Measurements from ENCODE around the gene ST6GALNAC4. TPM values are rescaled to one million over a fixed set of nuclear protein-coding genes. Genes with fewer than 3 reads are reported as not detected.

Gene ST6GALNAC4
- polyA plus RNA-seq, 1 of the 3 experiments (the other 2 are of a cell fraction): 30.2 TPM

DNA sequence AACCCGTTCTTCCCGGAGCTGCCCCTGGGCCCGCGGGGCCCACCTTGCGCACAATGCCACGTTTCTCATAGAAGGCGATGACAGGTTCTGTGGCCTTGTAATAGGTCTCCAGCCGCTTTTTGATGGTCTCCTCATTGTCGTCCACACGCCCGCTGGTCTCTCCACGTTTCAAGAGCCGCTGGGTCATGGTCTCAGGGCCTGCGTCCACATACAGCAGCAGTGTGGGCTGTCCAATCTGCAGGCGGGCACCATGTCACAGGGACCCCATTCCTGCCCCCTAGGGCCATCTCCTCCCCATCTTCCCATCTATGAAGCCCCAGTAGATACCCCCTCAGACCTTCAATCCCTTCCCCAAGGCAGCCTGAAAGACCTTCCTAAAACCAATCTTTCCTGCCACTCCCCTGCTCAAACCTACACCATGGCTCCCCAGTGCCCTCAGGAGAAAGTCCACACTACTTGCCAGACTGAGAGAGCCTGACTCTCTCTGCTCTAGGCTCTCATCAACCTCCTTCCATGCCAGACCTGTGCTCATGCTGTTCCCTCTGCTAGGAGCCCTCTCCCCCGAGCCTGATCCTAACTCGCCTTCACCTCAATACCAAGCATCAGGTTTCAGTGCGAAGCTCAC is 48.5 kb downstream of the ST6GALNAC4 start:
- Histone ChIP-seq H3K9ac (no peak overlapping the region), H3K4me2 (no peak overlapping the region), H4K20me1 (ENCODE audit: insufficient read depth) (no peaks in the 10 kb centered on the region), H3K4me3 (ENCODE audit: low read depth in 2 of 2, low read length in 1 of 2) (no peak overlapping the region), H3F3A (replicated peaks; ENCODE audit: insufficient read depth) (no peaks in the 10 kb centered on the region), H3K4me1 (ENCODE audit: control insufficient read depth in 1 of 2, insufficient read depth in 2 of 2, low read depth in 1 of 2, low read length in 1 of 2) (peaks cover 0 to under 1% of the 10 kb centered on the region in 2 experiments; a peak in 1 of 4 replicates), H3K27ac (ENCODE audit: low read depth in 2 of 2, low read length in 1 of 2) (no peak overlapping the region), H3K36me3 (replicated peaks in 1 of 2; ENCODE audit: control insufficient read depth in 1 of 2, insufficient read depth in 2 of 2, low read length in 1 of 2) (peaks cover 0 to 12% of the 10 kb centered on the region in 2 experiments), H2AFZ (ENCODE audit: low read depth) (no peak overlapping the region), H3K9me3 (no peaks in the 10 kb centered on the region), H3K79me2 (ENCODE audit: insufficient read depth) (no peaks in the 10 kb centered on the region), H3K9me2 (no peaks in the 10 kb centered on the region), H3K27me3 (ENCODE audit: insufficient read depth) (no peaks in the 10 kb centered on the region)
- TF ChIP-seq POLR2AphosphoS5 (IDR thresholded peaks at IDR 0.05; ENCODE audit: low read depth, low read length) (no peak), RFX5 (IDR thresholded peaks at IDR 0.05; ENCODE audit: low read length) (no peak), GATA2 (CRISPR knock-in tag; IDR thresholded peaks at IDR 0.05) (no peak), NFIC (IDR thresholded peaks at IDR 0.05; ENCODE audit: borderline replicate concordance) (no peak), TAF1 (IDR thresholded peaks at IDR 0.05; ENCODE audit: borderline replicate concordance, low read depth, low read length) (no peak), FOSL2 (IDR thresholded peaks at IDR 0.05; ENCODE audit: borderline replicate concordance, low read depth) (no peak), EP300 (IDR thresholded peaks at IDR 0.05; ENCODE audit: borderline replicate concordance in 1 of 2, low read depth in 1 of 2, low read length in 1 of 2) (no peak), ELF1 (IDR thresholded peaks at IDR 0.05) (no peak), TEAD4 (IDR thresholded peaks at IDR 0.05; ENCODE audit: borderline replicate concordance, insufficient read depth) (no peak), MXI1 (IDR thresholded peaks at IDR 0.05; ENCODE audit: low read depth, low read length) (no peak), MEF2A (IDR thresholded peaks at IDR 0.05; ENCODE audit: borderline replicate concordance, low read depth) (no peak), NRF1 (IDR thresholded peaks at IDR 0.05; ENCODE audit: low read depth, low read length) (no peak), TCF12 (IDR thresholded peaks at IDR 0.05) (no peak), FOXJ3 (CRISPR knock-in tag; IDR thresholded peaks at IDR 0.05) (no peak), CHD2 (IDR thresholded peaks at IDR 0.05; ENCODE audit: low read length, partially characterized antibody) (no peak)
- TF ChIP-seq, protein P1, sequence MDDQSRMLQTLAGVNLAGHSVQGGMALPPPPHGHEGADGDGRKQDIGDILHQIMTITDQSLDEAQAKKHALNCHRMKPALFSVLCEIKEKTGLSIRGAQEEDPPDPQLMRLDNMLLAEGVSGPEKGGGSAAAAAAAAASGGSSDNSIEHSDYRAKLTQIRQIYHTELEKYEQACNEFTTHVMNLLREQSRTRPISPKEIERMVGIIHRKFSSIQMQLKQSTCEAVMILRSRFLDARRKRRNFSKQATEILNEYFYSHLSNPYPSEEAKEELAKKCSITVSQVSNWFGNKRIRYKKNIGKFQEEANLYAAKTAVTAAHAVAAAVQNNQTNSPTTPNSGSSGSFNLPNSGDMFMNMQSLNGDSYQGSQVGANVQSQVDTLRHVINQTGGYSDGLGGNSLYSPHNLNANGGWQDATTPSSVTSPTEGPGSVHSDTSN (IDR thresholded peaks at IDR 0.05): no peak
- TF ChIP-seq, protein P2, sequence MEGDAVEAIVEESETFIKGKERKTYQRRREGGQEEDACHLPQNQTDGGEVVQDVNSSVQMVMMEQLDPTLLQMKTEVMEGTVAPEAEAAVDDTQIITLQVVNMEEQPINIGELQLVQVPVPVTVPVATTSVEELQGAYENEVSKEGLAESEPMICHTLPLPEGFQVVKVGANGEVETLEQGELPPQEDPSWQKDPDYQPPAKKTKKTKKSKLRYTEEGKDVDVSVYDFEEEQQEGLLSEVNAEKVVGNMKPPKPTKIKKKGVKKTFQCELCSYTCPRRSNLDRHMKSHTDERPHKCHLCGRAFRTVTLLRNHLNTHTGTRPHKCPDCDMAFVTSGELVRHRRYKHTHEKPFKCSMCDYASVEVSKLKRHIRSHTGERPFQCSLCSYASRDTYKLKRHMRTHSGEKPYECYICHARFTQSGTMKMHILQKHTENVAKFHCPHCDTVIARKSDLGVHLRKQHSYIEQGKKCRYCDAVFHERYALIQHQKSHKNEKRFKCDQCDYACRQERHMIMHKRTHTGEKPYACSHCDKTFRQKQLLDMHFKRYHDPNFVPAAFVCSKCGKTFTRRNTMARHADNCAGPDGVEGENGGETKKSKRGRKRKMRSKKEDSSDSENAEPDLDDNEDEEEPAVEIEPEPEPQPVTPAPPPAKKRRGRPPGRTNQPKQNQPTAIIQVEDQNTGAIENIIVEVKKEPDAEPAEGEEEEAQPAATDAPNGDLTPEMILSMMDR (IDR thresholded peaks at IDR 0.05): no peak
- TF ChIP-seq, protein P3, sequence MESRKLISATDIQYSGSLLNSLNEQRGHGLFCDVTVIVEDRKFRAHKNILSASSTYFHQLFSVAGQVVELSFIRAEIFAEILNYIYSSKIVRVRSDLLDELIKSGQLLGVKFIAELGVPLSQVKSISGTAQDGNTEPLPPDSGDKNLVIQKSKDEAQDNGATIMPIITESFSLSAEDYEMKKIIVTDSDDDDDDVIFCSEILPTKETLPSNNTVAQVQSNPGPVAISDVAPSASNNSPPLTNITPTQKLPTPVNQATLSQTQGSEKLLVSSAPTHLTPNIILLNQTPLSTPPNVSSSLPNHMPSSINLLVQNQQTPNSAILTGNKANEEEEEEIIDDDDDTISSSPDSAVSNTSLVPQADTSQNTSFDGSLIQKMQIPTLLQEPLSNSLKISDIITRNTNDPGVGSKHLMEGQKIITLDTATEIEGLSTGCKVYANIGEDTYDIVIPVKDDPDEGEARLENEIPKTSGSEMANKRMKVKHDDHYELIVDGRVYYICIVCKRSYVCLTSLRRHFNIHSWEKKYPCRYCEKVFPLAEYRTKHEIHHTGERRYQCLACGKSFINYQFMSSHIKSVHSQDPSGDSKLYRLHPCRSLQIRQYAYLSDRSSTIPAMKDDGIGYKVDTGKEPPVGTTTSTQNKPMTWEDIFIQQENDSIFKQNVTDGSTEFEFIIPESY (IDR thresholded peaks at IDR 0.05; ENCODE audit: borderline replicate concordance, low read depth): no peak
- TF ChIP-seq, protein P4, sequence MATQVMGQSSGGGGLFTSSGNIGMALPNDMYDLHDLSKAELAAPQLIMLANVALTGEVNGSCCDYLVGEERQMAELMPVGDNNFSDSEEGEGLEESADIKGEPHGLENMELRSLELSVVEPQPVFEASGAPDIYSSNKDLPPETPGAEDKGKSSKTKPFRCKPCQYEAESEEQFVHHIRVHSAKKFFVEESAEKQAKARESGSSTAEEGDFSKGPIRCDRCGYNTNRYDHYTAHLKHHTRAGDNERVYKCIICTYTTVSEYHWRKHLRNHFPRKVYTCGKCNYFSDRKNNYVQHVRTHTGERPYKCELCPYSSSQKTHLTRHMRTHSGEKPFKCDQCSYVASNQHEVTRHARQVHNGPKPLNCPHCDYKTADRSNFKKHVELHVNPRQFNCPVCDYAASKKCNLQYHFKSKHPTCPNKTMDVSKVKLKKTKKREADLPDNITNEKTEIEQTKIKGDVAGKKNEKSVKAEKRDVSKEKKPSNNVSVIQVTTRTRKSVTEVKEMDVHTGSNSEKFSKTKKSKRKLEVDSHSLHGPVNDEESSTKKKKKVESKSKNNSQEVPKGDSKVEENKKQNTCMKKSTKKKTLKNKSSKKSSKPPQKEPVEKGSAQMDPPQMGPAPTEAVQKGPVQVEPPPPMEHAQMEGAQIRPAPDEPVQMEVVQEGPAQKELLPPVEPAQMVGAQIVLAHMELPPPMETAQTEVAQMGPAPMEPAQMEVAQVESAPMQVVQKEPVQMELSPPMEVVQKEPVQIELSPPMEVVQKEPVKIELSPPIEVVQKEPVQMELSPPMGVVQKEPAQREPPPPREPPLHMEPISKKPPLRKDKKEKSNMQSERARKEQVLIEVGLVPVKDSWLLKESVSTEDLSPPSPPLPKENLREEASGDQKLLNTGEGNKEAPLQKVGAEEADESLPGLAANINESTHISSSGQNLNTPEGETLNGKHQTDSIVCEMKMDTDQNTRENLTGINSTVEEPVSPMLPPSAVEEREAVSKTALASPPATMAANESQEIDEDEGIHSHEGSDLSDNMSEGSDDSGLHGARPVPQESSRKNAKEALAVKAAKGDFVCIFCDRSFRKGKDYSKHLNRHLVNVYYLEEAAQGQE (IDR thresholded peaks at IDR 0.05; ENCODE audit: low read depth, low read length): no peak
- CTCF ChIA-PET: interaction anchor here (0.8 to 10.6 kb wide), 10 partner anchors 12 to 168 kb away, joined by 3 to 116 read pairs (median 16); partner anchors contain the start of genes CDK9, ENG and TOR2A
- POLR2A ChIA-PET: no interaction called here
- DNase-seq: no peak
- 96% methylated on average over 13 of the region's 18 CpGs for WGBS (ENCODE audit: low lambda C conversion rate)
